Panc1 (cell line): ENCODE data around the gene MICALL1.

Experiments
- POLR2AphosphoS5 ChIP-seq: IDR thresholded peaks from 2 replicates; pipeline ENCODE4 v1.6.1; 2012; ENCODE audit warnings: mild to moderate bottlenecking, low read depth, low read length, moderate library complexity
- SIN3A ChIP-seq: IDR thresholded peaks from 2 replicates; pipeline ENCODE4 v1.6.1; 2012; ENCODE audit warnings: low read depth, mild to moderate bottlenecking, low read length, moderate library complexity, borderline replicate concordance; ENCODE audit not compliant: insufficient read depth
- TF ChIP-seq, protein P1 (sequence below): fragments of 450-650 bp; IDR thresholded peaks from 2 replicates; pipeline ENCODE4 v1.5.1; 2017; ENCODE audit warnings: mild to moderate bottlenecking
- TF ChIP-seq, protein P2 (sequence below), 2 experiments: IDR thresholded peaks; 2 replicates each; pipeline ENCODE4 v1.6.1; 2011 to 2012; ENCODE audit warnings: low read depth in 2 of 2, control low read depth in 1 of 2, low read length in 1 of 2, mild to moderate bottlenecking in 1 of 2, moderate library complexity in 1 of 2; ENCODE audit not compliant: insufficient read depth in 1 of 2

DNA sequence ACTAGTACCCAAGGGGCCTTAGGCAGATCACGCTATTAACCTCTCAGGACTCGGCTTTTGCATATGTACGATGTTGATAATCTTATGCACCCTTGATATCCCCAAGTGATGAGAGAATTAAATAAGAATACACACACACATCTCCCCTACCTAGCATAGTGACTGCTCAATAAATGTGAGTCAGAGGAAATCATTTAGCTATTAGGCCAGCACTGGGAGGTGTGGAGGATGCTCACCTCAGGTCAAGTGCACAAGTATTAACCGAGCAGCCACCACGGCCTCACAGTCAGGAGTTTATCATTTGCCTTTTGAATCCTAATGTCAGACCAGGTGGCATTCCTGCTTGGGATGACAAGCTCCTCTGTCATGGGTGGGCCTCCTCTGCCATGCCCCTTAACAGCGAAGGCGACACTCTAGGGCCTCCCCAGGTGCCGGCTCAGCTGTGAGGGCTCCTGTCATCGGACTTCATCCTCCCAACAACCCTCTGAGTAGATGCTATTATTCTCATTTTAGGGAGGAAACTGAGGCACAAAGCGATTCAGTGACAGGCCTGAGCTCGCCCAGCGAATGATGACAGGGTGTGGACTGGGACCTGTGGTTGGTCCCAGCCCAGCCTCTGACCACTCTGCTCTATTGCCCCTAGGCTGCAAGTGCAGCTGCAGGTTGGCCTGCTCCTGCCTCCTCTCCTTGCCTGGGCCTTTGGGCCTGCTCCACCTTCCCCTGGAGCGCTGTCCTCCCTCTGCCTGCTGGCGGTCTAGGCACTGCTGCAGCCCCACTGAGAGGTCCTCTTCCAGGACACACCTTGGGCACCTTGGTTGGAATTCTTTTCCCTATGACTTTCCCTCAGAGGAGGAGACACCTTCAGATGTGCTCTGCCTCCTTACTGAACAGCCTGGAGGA lies 83.3 kb downstream of the MICALL1 start:
- no peak for TF ChIP-seq POLR2AphosphoS5
- TF ChIP-seq, protein P1, sequence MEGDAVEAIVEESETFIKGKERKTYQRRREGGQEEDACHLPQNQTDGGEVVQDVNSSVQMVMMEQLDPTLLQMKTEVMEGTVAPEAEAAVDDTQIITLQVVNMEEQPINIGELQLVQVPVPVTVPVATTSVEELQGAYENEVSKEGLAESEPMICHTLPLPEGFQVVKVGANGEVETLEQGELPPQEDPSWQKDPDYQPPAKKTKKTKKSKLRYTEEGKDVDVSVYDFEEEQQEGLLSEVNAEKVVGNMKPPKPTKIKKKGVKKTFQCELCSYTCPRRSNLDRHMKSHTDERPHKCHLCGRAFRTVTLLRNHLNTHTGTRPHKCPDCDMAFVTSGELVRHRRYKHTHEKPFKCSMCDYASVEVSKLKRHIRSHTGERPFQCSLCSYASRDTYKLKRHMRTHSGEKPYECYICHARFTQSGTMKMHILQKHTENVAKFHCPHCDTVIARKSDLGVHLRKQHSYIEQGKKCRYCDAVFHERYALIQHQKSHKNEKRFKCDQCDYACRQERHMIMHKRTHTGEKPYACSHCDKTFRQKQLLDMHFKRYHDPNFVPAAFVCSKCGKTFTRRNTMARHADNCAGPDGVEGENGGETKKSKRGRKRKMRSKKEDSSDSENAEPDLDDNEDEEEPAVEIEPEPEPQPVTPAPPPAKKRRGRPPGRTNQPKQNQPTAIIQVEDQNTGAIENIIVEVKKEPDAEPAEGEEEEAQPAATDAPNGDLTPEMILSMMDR, result no peak
- TF ChIP-seq, protein P2, sequence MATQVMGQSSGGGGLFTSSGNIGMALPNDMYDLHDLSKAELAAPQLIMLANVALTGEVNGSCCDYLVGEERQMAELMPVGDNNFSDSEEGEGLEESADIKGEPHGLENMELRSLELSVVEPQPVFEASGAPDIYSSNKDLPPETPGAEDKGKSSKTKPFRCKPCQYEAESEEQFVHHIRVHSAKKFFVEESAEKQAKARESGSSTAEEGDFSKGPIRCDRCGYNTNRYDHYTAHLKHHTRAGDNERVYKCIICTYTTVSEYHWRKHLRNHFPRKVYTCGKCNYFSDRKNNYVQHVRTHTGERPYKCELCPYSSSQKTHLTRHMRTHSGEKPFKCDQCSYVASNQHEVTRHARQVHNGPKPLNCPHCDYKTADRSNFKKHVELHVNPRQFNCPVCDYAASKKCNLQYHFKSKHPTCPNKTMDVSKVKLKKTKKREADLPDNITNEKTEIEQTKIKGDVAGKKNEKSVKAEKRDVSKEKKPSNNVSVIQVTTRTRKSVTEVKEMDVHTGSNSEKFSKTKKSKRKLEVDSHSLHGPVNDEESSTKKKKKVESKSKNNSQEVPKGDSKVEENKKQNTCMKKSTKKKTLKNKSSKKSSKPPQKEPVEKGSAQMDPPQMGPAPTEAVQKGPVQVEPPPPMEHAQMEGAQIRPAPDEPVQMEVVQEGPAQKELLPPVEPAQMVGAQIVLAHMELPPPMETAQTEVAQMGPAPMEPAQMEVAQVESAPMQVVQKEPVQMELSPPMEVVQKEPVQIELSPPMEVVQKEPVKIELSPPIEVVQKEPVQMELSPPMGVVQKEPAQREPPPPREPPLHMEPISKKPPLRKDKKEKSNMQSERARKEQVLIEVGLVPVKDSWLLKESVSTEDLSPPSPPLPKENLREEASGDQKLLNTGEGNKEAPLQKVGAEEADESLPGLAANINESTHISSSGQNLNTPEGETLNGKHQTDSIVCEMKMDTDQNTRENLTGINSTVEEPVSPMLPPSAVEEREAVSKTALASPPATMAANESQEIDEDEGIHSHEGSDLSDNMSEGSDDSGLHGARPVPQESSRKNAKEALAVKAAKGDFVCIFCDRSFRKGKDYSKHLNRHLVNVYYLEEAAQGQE (IDR thresholded peaks at IDR 0.05; ENCODE audit: insufficient read depth in 1 of 2, low read depth in 2 of 2, low read length in 1 of 2), result no peak
- TF ChIP-seq SIN3A, result no peak
